GM12892 (cell line): ENCODE measurements around the gene OBSCN.

Source experiments
- POLR2A ChIP-seq: IDR thresholded peaks from 2 replicates; pipeline ENCODE4 v1.6.1; 2011; ENCODE audit warnings: low read depth, low read length, control low read depth
- POLR2AphosphoS5 ChIP-seq: IDR thresholded peaks from 2 replicates; pipeline ENCODE4 v1.6.1; 2011; ENCODE audit warnings: low read depth, low read length, control low read depth
- TAF1 ChIP-seq: IDR thresholded peaks from 2 replicates; pipeline ENCODE4 v1.6.1; 2011; ENCODE audit warnings: low read depth, mild to moderate bottlenecking, control low read depth, low read length, borderline replicate concordance

GRCh38 chr1:228274452-228275178 lies 66.8 kb downstream of the OBSCN start:
- TF ChIP-seq POLR2A = no peak
- TF ChIP-seq POLR2AphosphoS5 = no peak
- TF ChIP-seq TAF1 = no peak
